ENCODE measurements around the gene TRMT13.
"Not testable (repeated sequence)": the region's sequence is repeated elsewhere in the genome, so short reads cannot be mapped to it uniquely, and the experiment has no call there.

Gene TRMT13

GRCh38 chr1:100162881-100163280 is 29.9 kb downstream of the TRMT13 start:
- no peak for DNase-seq (ENCODE audit: low spot score)

DNA sequence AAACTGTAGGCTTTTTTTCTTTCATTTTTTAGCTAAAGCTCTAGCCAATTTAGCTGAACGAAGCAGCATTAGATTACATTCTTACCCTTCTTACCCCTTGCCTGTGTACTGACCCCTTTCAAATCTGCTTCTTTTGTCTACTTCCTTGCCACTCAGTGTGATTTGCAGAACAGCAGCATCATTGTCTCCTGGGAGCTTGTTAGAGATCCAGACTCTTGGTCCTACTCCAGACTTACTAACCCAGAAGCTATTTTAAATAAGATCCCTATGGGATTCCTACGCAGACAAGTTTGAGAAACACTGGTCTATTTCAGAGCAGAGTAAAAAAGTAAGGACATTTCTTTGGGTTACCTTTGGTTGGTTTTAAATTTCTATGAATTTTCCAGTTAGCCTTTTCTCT is 31.3 kb downstream of the TRMT13 start:
- DNase-seq (ENCODE audit: low spot score), result peak; percentile 39

- no peak for DNase-seq (ENCODE audit: low spot score)
These were observed 31.7 kb downstream of the TRMT13 start for GRCh38 chr1:100164702-100165101.

DNA sequence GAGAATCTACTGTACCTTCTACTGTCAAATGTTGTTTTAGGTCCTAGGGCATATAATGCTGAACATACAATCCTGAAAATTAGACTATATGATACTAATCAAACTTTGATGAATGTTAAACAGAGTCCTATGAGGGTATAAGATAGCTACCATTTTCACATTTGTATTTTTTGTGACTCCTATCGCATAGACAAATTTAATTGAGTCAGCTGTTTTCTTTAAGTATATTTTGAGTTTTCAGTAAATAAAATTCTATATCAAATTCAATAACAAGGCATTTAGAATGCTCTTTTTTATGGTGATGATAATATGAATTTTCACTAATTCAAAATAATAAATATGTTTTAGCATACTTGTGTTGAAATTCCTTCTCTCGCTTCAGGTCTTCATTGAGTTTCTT is 35.1 kb downstream of the TRMT13 start:
- DNase-seq (ENCODE audit: low spot score), result no peak

DNA sequence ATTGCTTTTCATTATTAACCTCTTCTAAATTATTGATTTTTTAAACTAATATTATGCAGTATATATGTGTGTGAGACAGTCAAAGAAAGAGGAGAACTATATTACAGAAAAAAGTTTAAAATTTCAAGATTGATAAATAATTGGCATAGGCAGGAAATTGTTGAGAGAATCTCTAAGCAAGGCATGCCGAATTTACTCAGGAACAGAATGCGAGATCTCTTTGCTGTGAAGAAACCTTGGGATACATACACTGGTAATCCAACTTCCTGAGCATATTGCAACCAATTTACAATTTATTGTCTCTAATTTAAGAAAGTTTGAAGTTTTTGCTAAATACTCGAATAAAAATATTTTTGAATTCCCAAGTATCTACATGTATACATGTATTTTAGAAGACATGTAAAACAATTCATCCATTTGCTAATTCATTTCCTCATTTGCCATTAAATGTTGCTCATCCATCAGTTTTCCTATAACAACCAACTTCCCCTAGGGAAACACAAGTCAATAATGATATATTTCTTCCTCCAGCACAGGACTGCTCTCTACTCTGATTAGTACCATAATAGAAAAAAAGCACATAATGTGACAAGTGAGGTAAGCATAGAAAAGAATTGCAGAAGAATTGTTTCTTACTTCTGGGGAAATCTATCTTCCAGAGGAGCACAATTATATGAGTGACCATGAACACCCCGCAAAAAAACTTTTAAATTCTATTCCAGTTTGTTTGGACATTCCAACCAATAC is 44.5 kb downstream of the TRMT13 start:
- no peak for DNase-seq (ENCODE audit: low spot score)

GRCh38 chr1:100178091-100178490 is 45.1 kb downstream of the TRMT13 start, which contains the start of gene LRRC39:
Gene LRRC39 (minus strand): TSS chr1:100178256. CDS start chr1:100168516, 9,740 bp downstream.
- DNase-seq (ENCODE audit: low spot score), result no peak

GRCh38 chr1:100183370-100183769 is 50.4 kb downstream of the TRMT13 start:
- DNase-seq (ENCODE audit: low spot score), result no peak

DNA sequence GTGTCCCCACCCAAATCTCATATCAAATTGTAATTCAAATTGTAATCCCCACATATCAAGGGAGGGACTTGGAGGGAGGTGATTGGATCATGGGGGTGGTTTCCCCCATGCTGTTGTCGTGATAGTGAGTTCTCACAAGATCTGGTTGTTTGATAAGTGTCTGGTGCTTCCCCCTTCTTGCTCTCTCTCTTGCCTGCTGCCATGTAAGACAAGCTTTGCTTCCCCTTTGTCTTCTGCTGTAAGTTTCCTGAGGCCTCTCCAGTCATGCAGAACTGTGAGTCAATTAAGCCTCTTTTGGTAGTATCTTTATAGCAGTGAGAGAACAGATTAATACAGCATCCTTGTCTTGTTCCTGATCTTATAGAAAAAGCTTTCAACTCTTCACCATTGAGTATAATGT is 51.6 kb downstream of the TRMT13 start:
- no peak for DNase-seq (ENCODE audit: low spot score)

DNA sequence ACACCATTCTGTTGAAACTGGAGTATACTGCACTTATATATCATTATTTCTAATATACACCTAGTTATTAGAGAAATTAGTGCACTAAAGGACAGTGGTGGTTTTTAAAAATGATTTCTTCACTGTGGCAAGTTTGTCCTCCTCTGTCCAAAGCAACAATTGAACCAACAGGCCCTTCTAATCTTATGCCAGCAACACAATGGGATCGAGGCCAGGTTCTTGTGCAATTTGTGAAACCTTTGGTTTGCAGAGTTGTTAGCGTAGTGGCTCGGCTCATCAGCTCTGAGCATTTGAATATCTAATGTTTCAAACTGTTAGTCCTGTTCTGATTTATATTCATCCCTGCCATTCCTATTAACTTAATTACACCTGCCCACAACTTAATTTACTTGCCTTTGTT is 54.9 kb downstream of the TRMT13 start:
- DNase-seq (ENCODE audit: low spot score), result no peak

DNA sequence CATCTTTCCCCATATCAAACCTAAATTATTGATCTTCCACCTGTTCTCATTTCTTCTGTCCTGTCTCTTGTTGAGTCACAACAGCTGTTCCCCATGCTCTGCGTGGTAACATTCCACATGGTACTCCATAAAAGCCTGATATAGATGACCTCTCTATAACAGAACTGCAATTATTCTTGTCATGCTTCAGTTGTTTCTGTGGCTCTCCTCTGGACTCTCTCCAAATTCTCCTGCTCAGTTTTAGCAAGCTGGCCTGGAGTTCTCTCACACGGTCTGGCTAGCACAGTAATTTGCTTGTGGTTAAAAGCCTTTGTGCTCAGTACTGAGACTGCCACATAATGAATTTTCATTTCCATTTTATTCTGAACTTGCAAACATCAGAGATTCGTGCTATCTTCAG is 55.7 kb downstream of the TRMT13 start:
- no peak for DNase-seq (ENCODE audit: low spot score)

DNA sequence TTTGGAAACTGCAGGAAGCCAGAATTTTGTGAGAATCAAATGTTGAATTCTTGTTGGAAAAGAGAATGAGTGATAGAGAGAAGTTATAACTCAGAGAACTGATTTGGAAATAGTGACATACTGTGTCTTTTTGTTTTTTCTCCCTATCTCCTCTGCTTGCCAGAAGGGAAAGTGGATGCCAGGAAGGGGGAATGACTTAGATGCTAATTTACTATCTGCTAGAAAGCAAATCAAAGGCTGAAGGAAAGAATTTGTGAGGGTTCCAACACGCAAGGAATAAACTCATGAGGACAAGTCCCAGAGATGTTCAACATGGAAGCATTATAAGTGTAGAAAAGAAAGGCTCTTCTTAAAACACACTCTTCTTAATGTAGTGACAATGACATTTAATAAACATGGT is 65.6 kb downstream of the TRMT13 start:
- DNase-seq (ENCODE audit: low spot score), result no peak

DNA sequence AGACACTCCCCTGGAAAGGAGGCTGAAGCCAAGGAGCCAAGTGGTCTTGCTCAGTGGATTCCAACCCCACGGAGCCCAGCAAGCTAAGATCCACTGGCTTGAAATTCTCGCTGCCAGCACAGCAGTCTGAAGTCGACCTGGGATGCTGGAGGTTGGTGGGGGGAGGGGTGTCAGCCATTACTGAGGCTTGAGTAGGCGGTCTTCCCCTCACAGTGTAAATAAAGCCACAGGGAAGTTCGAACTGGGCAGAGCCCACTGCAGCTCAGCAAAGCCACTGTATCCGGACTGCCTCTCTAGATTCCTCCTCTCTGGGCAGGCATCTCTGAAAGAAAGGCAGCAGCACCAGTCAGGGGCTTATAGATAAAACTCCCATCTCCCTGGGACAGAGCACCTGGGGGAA is 67.1 kb downstream of the TRMT13 start:
- not testable (repeated sequence) for DNase-seq (ENCODE audit: low spot score)
